Coronary artery (tissue), 2 donors: Measurements from ENCODE around the gene QRICH1.

Experiments used
- DNase-seq: peaks from one replicate; pipeline ENCODE4 v3.0.0-alpha.2; 2017; ENCODE audit warnings: low spot score
- H3K27ac ChIP-seq, 2 donors: fragments of 200-600 bp; sonication (generic); one replicate each; pipeline ENCODE4 v1.5.1; 2016 to 2019
- H3K4me3 ChIP-seq: fragments of 200-600 bp; sonication (generic); 2 replicates; pipeline ENCODE4 v1.5.1; 2016; ENCODE audit warnings: mild to moderate bottlenecking, moderate library complexity
- TF ChIP-seq, protein P1 (sequence below): fragments of 200-600 bp; sonication (generic); IDR thresholded peaks from one replicate; pipeline ENCODE4 v1.5.1; 2019; ENCODE audit warnings: antibody characterized with exemption

Gene QRICH1

DNA sequence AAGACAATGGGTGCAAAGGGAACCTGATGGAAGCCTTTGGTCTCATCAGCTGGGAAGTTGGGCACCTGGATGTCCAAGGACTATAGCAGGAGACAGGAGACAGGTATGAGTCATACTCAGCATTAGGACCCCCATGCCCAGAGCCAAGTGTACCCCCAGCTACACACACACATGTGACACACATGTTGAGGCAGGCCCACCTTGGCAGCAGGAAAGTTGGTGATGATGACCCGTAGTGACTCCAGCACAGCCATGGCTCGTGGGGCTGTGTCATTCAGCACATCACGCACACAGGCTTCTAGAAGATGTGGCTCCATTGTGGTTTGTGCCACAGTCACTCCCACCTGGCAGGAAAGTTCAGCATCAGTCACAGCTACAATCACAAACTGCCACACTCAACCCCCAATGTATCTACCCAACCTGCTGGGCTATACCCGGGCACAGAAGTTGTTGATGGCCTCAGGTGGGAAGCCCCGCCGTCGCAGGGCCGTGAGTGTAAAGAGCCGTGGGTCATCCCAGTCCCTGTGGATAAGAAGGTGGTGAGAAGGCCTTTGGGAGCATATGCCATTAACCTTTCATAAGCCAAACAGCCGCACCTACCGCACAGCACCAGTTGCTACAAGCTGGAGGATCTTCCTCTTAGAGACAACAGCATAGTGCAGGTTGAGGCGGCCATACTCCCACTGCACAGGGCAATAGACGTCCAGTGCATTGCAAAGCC, 5.2 kb upstream of the QRICH1 start:
- Histone ChIP-seq H3K4me3 (no peak overlapping the region), H3K27ac (no peak overlapping the region)
- DNase-seq = no peak
- TF ChIP-seq, protein P1, sequence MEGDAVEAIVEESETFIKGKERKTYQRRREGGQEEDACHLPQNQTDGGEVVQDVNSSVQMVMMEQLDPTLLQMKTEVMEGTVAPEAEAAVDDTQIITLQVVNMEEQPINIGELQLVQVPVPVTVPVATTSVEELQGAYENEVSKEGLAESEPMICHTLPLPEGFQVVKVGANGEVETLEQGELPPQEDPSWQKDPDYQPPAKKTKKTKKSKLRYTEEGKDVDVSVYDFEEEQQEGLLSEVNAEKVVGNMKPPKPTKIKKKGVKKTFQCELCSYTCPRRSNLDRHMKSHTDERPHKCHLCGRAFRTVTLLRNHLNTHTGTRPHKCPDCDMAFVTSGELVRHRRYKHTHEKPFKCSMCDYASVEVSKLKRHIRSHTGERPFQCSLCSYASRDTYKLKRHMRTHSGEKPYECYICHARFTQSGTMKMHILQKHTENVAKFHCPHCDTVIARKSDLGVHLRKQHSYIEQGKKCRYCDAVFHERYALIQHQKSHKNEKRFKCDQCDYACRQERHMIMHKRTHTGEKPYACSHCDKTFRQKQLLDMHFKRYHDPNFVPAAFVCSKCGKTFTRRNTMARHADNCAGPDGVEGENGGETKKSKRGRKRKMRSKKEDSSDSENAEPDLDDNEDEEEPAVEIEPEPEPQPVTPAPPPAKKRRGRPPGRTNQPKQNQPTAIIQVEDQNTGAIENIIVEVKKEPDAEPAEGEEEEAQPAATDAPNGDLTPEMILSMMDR = no peak

DNA sequence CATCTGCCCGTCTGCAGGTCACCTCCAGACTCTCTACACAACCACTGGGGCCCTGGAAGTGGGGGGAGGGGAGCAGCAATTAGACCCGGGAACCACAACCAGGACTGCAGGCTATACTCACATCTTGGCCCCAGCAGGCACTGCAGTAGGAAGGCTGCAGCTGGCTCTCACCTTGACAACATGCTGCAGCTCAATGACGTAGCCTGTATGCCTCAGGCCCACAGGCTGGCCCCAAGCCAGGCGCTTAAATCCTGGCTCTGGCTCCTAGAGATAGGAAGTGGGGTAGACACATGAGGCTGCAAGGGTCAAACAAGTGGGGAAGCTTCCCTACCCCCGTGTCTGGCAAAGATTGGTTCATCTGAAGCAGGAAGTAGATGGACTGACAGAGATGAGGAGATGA, 4.6 kb upstream of the QRICH1 start:
- Histone ChIP-seq H3K4me3 (no peak overlapping the region), H3K27ac (no peak overlapping the region)
- TF ChIP-seq, protein P1 = no peak
- DNase-seq = no peak

DNA sequence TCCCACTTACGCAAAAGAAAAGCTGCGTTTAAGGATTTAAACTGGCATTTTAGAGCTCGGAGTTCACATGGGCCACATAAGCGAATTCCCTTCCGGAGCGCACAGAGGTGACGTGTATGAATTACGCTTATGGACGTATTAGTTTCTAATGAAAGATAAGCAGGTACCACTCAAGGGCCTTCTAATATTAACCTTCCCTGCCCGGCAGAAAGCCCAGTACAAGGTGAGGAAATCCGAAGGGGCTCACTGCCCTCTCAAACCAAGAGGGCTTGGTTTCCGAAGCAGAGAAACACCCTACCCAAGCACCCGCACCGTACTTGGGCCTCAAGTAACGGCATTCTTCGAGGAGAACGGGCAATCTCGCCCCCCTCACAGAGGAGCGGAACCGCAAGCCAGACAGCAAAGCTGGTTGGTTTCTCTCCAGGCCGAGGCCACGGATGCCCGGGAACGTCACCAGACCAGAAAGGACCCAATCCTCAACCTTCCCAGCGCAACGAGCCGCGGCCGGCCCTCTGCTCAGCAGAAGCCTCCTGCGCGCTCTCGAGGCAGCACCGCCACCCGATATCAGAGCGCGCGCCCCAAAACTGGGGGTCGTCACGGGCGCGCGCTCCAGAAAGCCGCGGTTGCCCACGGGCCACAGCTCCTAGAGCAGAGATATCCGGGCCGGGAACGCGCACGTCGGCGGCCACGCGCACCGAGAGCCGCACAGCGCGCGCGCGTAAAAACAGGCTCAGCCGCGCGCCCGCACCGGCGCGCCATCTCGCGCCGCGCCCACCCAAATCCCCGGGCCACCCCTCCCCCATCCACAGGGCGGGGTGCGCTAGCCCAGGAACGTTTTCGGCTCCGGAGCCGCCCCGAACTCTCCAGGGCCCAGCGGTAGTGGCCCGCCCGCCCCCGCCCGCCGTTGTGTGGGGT, 676 bp downstream of the QRICH1 start:
- H3K27ac ChIP-seq = peak overlapping the region; percentile 90 to 97
- TF ChIP-seq, protein P1 = no peak
- H3K4me3 ChIP-seq = peak overlapping the region; percentile 85
- peak; percentile 83 for DNase-seq

DNA sequence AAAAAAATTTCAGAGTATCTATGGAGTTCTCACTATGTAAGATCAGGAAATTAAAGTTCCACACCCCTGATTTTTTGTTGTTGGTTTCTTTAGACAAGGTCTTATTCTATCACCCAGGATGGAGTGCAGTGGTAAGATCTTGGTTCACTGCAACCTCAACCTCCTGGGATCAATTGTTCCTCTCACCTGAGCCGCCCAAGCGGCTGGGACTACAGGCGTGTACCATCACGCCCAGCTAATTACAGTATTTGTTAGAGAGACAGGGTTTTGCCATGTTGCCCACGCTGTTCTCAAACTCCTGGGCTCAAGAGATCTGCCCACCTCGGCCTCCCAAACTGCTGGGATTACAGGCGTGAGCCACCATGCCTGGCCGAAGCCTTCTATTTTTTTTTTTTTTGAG, 12.4 kb downstream of the QRICH1 start:
- DNase-seq = no peak
- TF ChIP-seq, protein P1 = no peak
- H3K27ac ChIP-seq = no peak overlapping the region
- no peak overlapping the region for H3K4me3 ChIP-seq

DNA sequence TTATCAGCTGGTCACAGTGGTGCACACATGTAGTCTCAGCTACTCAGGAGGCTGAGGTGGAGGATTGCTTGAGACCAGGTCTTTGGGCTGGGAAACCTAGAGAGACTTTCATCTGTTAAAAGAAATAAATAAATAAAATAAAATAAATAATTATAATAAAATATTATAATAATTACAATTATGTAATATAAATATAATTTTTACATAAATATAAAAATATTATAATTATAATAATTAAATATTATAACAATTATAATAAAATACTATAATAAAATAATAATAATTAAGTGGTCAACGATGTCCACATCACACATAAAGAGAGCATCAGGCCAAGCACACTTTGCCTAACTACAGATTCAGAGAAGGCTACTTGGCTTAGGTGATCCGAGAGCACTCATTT, 14.6 kb downstream of the QRICH1 start:
- no peak for DNase-seq
- Histone ChIP-seq H3K4me3 (no peak overlapping the region), H3K27ac (no peak overlapping the region)
- TF ChIP-seq, protein P1 = no peak

DNA sequence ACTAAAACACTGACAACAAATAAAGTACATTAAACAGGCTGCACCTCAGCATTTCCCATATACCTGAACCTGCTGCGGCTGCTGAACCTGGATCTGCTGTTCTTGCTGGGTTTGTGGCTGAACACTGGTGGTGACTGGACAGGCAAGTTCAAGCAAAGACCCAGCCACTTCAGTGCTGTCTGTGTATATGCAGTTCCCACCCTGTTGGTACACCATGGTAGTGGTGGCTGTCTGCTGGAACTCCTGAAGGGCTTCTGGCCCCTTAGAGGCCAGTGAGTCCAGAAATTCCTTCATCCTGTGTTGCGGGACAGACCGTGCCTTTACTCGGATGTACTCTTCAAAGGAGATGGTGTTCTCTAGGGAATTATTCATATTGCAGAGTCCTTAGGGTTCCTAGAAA, 17.2 kb downstream of the QRICH1 start:
- TF ChIP-seq, protein P1 = no peak
- H3K27ac ChIP-seq = no peak overlapping the region

DNA sequence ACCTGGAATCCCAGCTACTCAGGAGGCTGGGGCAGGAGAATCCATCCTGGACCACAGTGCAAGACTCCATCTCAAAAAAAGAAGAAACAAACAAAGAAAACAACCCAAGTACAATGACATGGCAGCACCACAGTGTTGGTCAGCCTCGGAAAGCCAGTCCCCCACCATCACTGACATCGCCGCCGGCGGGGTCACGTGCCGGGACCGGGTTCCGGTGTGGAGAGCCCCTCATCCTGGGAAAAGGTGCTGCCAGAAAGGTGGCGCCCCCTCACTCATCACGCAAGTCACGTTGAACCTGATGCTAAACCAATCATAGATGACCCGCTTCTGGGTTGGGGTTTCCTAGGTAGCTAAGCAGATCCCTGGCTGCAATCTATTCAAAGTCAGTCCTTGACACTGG, 17.8 kb downstream of the QRICH1 start:
- H3K27ac ChIP-seq = no peak overlapping the region
- H3K4me3 ChIP-seq = no peak overlapping the region
- DNase-seq = no peak
- TF ChIP-seq, protein P1 = no peak

More for the DNA sequence above, 17.2 kb downstream of the QRICH1 start:
- H3K4me3 ChIP-seq = no peak overlapping the region
- no peak for DNase-seq
